K562 (cell line): ENCODE data around the gene PAX8. TPM values are rescaled to one million over a fixed set of nuclear protein-coding genes. Genes with fewer than 3 reads are reported as not detected.

ENCODE experiments used
- ATAC-seq: fragments of 200-7000 bp; cut with Tn5 transposase; 3 replicates; pipeline ENCODE4 v1.9.1; 2020; ENCODE audit warnings: moderate library complexity
- BruUV-seq: library from RNA; stranded (reverse); fragments of 400-500 nt; replicated peaks from 2 replicates; lab custom pipeline; 2021; lab: Mats Ljungman, UMichigan
- CTCF ChIA-PET: fragments of 300-600 bp; formaldehyde crosslinking; extraction: SDS; loops from one replicate; lab custom pipeline; 2021; ENCODE audit warnings: low intra/inter-chr PET ratio; lab: Yijun Ruan, JAX
- POLR2A ChIA-PET: fragments of 300-600, 350-650 bp; sonication (Branson Sonifier 250); formaldehyde crosslinking; extraction: SDS; loops from one replicate; lab custom pipeline; 2021; ENCODE audit warnings: antibody characterized with exemption, inconsistent platforms; lab: Yijun Ruan, JAX
- DNase-seq, 4 experiments: peaks; one replicate each; pipeline versions ENCODE4 v3.0.0 to v3.0.0-alpha.2; 2011 to 2018; ENCODE audit warnings: low spot score in 3 of 4, mixed read lengths in 3 of 4; ENCODE audit errors: extremely low read depth in 1 of 4
- FAIRE-seq: peaks from 2 replicates; lab custom pipeline; 2011; peaks lifted over from hg19 to GRCh38; lab: Jason Lieb, UNC
- H2AFZ ChIP-seq: 2 replicates; pipeline ENCODE4 v1.6.0; 2011; ENCODE audit warnings: low read depth, low read length, control low read depth, inconsistent platforms
- H3K27ac ChIP-seq: fragments of 200-600 bp; 3 replicates; pipeline ENCODE4 v1.8.0; 2011; ENCODE audit warnings: low read depth, mild to moderate bottlenecking, control low read depth, inconsistent platforms, low read length, moderate library complexity, mixed read lengths; ENCODE audit errors: extremely low read depth
- H3K27me3 ChIP-seq, 2 experiments: fragments of 300-600 bp in 1 of 2; 2 replicates in 1 of 2; 3 replicates in 1 of 2; pipeline versions ENCODE4 v1.6.0 to v1.8.0; 2011; ENCODE audit warnings: inconsistent platforms in 2 of 2, low read length in 2 of 2, mild to moderate bottlenecking in 1 of 2, mixed read lengths in 1 of 2, moderate library complexity in 1 of 2; ENCODE audit not compliant: control insufficient read depth in 2 of 2, insufficient read depth in 2 of 2
- H3K36me3 ChIP-seq: fragments of 300-600 bp; 3 replicates; pipeline ENCODE4 v1.8.0; 2011; ENCODE audit warnings: mild to moderate bottlenecking, low read length, inconsistent platforms; ENCODE audit not compliant: control insufficient read depth, insufficient read depth
- H3K4me1 ChIP-seq, 2 experiments: fragments of 200-600 bp in 1 of 2; replicated peaks in 1 of 2; 2 replicates in 1 of 2; 3 replicates in 1 of 2; pipeline versions ENCODE4 v1.5.1 to v1.8.0; 2011; ENCODE audit warnings: inconsistent platforms in 2 of 2, low read length in 2 of 2, mild to moderate bottlenecking in 1 of 2, mixed read lengths in 1 of 2, moderate library complexity in 1 of 2; ENCODE audit not compliant: control insufficient read depth in 2 of 2, insufficient read depth in 2 of 2
- H3K4me2 ChIP-seq: 2 replicates; pipeline ENCODE4 v1.6.1; 2011; ENCODE audit warnings: low read length, control low read depth, inconsistent platforms, mixed read lengths; ENCODE audit not compliant: insufficient read depth
- H3K4me3 ChIP-seq: fragments of 200-600 bp; sonication (generic), shearing (Covaris generic); 2 replicates; pipeline ENCODE4 v1.5.1; 2016; ENCODE audit warnings: control low read depth, inconsistent platforms
- H3K79me2 ChIP-seq: fragments of 200-600 bp; 3 replicates; pipeline ENCODE4 v1.8.0; 2011; ENCODE audit warnings: low read length, inconsistent platforms; ENCODE audit not compliant: control insufficient read depth, insufficient read depth
- H3K9ac ChIP-seq, 2 experiments: 2 replicates each; pipeline versions ENCODE4 v1.6.0 to v1.6.1; 2011; ENCODE audit warnings: low read depth in 2 of 2, low read length in 2 of 2, control low read depth in 1 of 2, inconsistent platforms in 1 of 2, mild to moderate bottlenecking in 1 of 2, mixed read lengths in 1 of 2; ENCODE audit not compliant: insufficient read depth in 1 of 2
- H3K9me1 ChIP-seq: one replicate; pipeline ENCODE4 v1.6.0; 2011; ENCODE audit warnings: inconsistent platforms, mild to moderate bottlenecking, low read length, moderate library complexity; ENCODE audit not compliant: control insufficient read depth, insufficient read depth
- H3K9me3 ChIP-seq: replicated peaks from 2 replicates; pipeline ENCODE4 v1.5.1; 2011; ENCODE audit warnings: low read depth, low read length, inconsistent platforms; ENCODE audit not compliant: control insufficient read depth, insufficient read depth
- H4K20me1 ChIP-seq: replicated peaks from 2 replicates; pipeline ENCODE4 v1.6.1; 2011; ENCODE audit warnings: low read length, inconsistent platforms, mixed read lengths; ENCODE audit not compliant: control insufficient read depth, insufficient read depth
- BACH1 ChIP-seq: fragments of 200-800 bp; sonication (Bioruptor generic); IDR thresholded peaks from 2 replicates; pipeline ENCODE4 v1.6.1; 2016; ENCODE audit warnings: missing genetic modification characterization, missing compliant biosample characterization
- C11orf30 ChIP-seq: fragments of 450-650 bp; IDR thresholded peaks from 2 replicates; pipeline ENCODE4 v1.6.1; 2016; ENCODE audit warnings: low read depth, mild to moderate bottlenecking
- CBFB ChIP-seq: sonication (generic); formaldehyde crosslinking; IDR thresholded peaks from 2 replicates; pipeline ENCODE4 v1.4.0; 2020; ENCODE audit warnings: mild to moderate bottlenecking, missing genetic modification reagents
- EGR1 ChIP-seq: fragments of 450-650 bp; conservative IDR thresholded peaks from 2 replicates; pipeline ENCODE4 v1.6.1; 2017; ENCODE audit warnings: mild to moderate bottlenecking
- ZNF212 ChIP-seq: fragments of 450-650 bp; formaldehyde crosslinking; IDR thresholded peaks from 2 replicates; pipeline ENCODE4 v1.4.0; 2020; ENCODE audit warnings: mild to moderate bottlenecking
- ZNF347 ChIP-seq: fragments of 450-650 bp; formaldehyde crosslinking; IDR thresholded peaks from 2 replicates; pipeline ENCODE4 v1.4.0; 2020; ENCODE audit warnings: low read depth, mild to moderate bottlenecking, moderate library complexity
- ZNF41 ChIP-seq: fragments of 250-450 bp; sonication (Bioruptor Pico); conservative IDR thresholded peaks from 2 replicates; pipeline ENCODE4 v1.4.0; 2020; ENCODE audit warnings: mild to moderate bottlenecking
- ZNF507 ChIP-seq: conservative IDR thresholded peaks from 2 replicates; pipeline ENCODE4 v1.6.1; 2017; ENCODE audit warnings: missing genetic modification characterization, missing compliant biosample characterization
- WGBS: fragments of 100-300 bp; shearing (Covaris generic); methylation state at CpG from one replicate; pipeline ENCODE4 v1.1.6; 2016; ENCODE audit warnings: low coverage, mixed read lengths; ENCODE audit not compliant: insufficient coverage; ENCODE audit errors: missing lambda C conversion rate; 5-methylcytosine and 5-hydroxymethylcytosine counted together
- in situ Hi-C: fragments of 300-500 bp; cut with MboI; formaldehyde crosslinking; loops from 4 replicates; pipeline ENCODE4 v1.15.0; 2018; ENCODE audit warnings: inconsistent platforms, mixed read lengths
- intact Hi-C: fragments of 100-400 bp; cut with micrococcal nuclease; formaldehyde crosslinking; loops from 2 replicates; pipeline ENCODE4 v1.14.2; 2022
- polyA plus RNA-seq, 8 experiments: library from polyadenylated mRNA; depleted of rRNA in 4 of 8; stranded (reverse) in 5 of 8; unstranded in 3 of 8; fragments of >200 nt; fragmentation: Nextera tagmentation in 2 of 8; fragmentation: Illumina TruSeq in 1 of 8; extraction: Ambion mirVana in 2 of 8; extraction: Trizol in 1 of 8; gene quantifications; 2 replicates each; pipeline versions ENCODE4 v1.2.1 to v1.2.3, GENCODE V29; 2011 to 2014; ENCODE audit warnings: inconsistent platforms in 1 of 8, missing spikeins in 1 of 8
- total RNA-seq, 7 experiments: library from RNA; depleted of rRNA in 6 of 7; stranded (reverse); fragments of >200 nt in 6 of 7; fragmentation: Illumina TruSeq in 2 of 7; extraction: Trizol in 2 of 7; gene quantifications; 2 replicates each; pipeline versions ENCODE4 v1.2.1 to v1.2.3, GENCODE V29; 2011 to 2021; ENCODE audit warnings: low replicate concordance in 1 of 7

Gene PAX8
- total and polyA plus RNA-seq, 9 of the 15 experiments (the other 6 are each of a cell fraction or from before 2014, with no cell fraction given) = 0.13 to 2.1 (median 0.51) TPM

DNA sequence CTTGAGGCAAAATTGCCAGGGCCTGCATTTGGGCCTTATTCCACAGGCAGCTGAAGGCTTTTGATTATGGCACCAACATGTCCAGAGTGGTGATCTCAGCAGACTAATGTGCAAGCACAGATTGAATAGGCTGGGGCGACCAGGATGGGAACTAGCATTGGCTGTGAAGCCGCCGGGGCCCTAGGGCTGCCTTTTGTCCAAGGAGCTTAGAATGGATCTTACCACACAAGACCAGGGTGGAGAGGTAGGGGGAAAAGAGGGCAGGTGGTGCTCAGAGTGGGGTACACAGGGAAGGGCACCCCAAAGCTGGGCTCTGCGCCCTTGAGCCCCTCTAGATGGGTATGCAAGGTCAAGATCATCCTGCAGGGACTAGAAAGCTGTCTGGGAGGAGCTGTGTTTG lies 81.9 kb downstream of the PAX8 start:
- WGBS = 84% methylated on average over 4 of the region's 4 CpGs
- Histone ChIP-seq H3K4me1 (no peaks in the 10 kb centered on the region), H3K9me1 (peaks cover 3% of the 10 kb centered on the region)
- TF ChIP-seq C11orf30 (no peak), ZNF507 (tag) (no peak), BACH1 (tag) (no peak), CBFB (no peak), EGR1 (no peak), ZNF212 (CRISPR knock-in tag) (no peak), ZNF41 (no peak), ZNF347 (CRISPR knock-in tag) (no peak)
- TF ChIP-seq, all 486 proteins: peak for 0
- BruUV-seq = no TSS peak
- DNase-seq (no peak), ATAC-seq (no peak), FAIRE-seq (no peak)
- Histone ChIP-seq H3K4me2 (no peak overlapping the region), H3K27me3 (no peaks in the 10 kb centered on the region), H3K36me3 (peaks cover 74% of the 10 kb centered on the region; the same call in 2 of the 3 replicates), H2AFZ (no peak overlapping the region), H3K4me3 (no peak overlapping the region), H3K9me3 (no peaks in the 10 kb centered on the region), H3K27ac (no peak overlapping the region), H3K9ac (no peak overlapping the region), H3K79me2 (no peaks in the 10 kb centered on the region), H4K20me1 (no peaks in the 10 kb centered on the region)
- ChIA-PET POLR2A (interaction anchor here (0.7 to 0.8 kb wide), 2 partner anchors 18 to 24 kb away, joined by 3 read pairs; no protein-coding TSS in a partner anchor), CTCF (no interaction called here)
- intact Hi-C loops = no loop called here
- in situ Hi-C loops = no loop called here
